ENCODE data around the gene SAMMSON. TPM values are rescaled to one million over a fixed set of nuclear protein-coding genes. Genes with fewer than 3 reads are reported as not detected.

Gene SAMMSON
- total and polyA plus RNA-seq, 9 of the 15 experiments (the other 6 are each of a cell fraction or from before 2014, with no cell fraction given): 0.65 to 4.4 (median 1.9) TPM

DNA sequence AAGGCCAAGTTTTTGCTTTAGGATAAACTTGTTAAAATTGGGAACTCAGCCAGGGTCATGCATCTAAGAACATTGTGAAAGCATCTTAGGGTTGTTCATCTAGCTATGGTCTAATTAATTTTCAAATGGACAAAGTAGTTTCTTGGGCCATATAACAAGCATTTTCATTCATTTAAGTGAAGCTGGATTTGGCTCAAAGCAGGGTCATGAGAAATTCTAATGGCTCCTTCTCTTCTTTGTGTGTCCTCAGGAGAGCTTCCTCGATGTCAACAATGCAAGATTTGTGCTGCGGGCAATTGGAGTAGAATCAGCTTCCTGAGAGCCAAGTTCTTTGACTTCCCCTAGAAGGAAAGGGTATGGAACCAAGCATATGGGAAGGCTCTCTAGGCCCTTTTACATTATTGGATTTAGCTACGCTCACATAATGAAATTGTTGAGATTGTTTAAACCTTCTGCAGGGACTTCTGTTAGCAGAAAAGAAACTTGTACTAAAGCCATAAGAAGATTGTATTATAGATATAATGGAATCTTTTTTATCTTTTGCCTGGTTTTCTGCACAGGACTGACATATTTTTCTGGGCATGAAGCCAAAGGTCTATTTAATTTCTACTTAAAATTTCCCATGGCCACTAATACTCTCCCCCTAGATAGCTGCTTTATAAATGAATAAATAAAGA, 1.8 kb upstream of the SAMMSON start:
- WGBS (ENCODE audit: insufficient coverage, low coverage, missing lambda C conversion rate): 68% methylated on average over 3 of the region's 3 CpGs
- Histone ChIP-seq H3K9ac (ENCODE audit: insufficient read depth in 1 of 2, low read depth in 2 of 2, low read length in 2 of 2) (no peak overlapping the region), H3K4me2 (ENCODE audit: insufficient read depth, low read length) (no peak overlapping the region), H3K36me3 (ENCODE audit: control insufficient read depth, insufficient read depth, low read length) (no peaks in the 10 kb centered on the region), H3K9me3 (replicated peaks; ENCODE audit: control insufficient read depth, insufficient read depth, low read depth, low read length) (no peaks in the 10 kb centered on the region; the same call in 1 of the 2 replicates), H3K27me3 (ENCODE audit: control insufficient read depth in 2 of 2, insufficient read depth in 2 of 2, low read length in 2 of 2) (no peaks in the 10 kb centered on the region), H4K20me1 (replicated peaks; ENCODE audit: control insufficient read depth, insufficient read depth, low read length) (no peaks in the 10 kb centered on the region), H3K79me2 (ENCODE audit: control insufficient read depth, insufficient read depth, low read length) (no peaks in the 10 kb centered on the region), H3K9me1 (ENCODE audit: control insufficient read depth, insufficient read depth, low read length) (no peaks in the 10 kb centered on the region), H3K4me1 (replicated peaks in 1 of 2; ENCODE audit: control insufficient read depth in 2 of 2, insufficient read depth in 2 of 2, low read length in 2 of 2) (peaks cover 5 to 7% of the 10 kb centered on the region in 2 experiments; a peak in 3 of 5 replicates), H3K4me3 (no peak overlapping the region), H2AFZ (ENCODE audit: low read depth, low read length) (no peak overlapping the region), H3K27ac (ENCODE audit: extremely low read depth, low read depth, low read length) (no peak overlapping the region)
- CTCF ChIA-PET (ENCODE audit: low intra/inter-chr PET ratio): no interaction called here
- no peak for DNase-seq (ENCODE audit: extremely low read depth in 1 of 4, low spot score in 3 of 4)
- in situ Hi-C loops (cut with MboI) (no loop called here), intact Hi-C loops (cut with micrococcal nuclease) (no loop called here)
- no peak for ATAC-seq
- no TSS peak for BruUV-seq (replicated peaks)
- TF ChIP-seq, protein P1, sequence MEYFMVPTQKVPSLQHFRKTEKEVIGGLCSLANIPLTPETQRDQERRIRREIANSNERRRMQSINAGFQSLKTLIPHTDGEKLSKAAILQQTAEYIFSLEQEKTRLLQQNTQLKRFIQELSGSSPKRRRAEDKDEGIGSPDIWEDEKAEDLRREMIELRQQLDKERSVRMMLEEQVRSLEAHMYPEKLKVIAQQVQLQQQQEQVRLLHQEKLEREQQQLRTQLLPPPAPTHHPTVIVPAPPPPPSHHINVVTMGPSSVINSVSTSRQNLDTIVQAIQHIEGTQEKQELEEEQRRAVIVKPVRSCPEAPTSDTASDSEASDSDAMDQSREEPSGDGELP (CRISPR knock-in tag; IDR thresholded peaks at IDR 0.05; ENCODE audit: borderline replicate concordance): no peak
- POLR2A ChIA-PET: interaction anchor here (3.3 kb wide), 1 partner anchor 9 kb away, joined by 8 read pairs; no protein-coding TSS in a partner anchor
- FAIRE-seq: no peak

DNA sequence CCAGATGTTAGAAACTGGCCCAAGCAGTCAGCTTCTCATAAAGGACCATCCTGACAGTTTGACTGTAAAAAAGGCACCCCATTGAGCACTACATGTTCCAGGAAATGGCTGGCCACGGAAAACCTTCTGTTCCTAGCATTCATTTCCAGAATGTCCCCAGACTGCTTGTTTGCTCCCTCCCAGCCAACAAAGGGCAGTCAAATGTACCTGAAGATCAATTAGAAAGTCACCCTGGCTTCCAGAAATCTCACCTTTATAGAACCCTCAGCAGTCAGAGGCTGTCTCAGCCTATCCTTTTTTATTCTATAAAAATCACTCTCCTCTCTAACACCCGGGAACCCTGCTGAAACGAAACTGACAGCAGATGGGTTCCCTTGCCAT, 784 bp upstream of the SAMMSON start:
- H2AFZ ChIP-seq (ENCODE audit: low read depth, low read length): peak overlapping the region; percentile 82
- no peaks in the 10 kb centered on the region; the same call in 1 of the 2 replicates for H3K9me3 ChIP-seq (replicated peaks; ENCODE audit: control insufficient read depth, insufficient read depth, low read depth, low read length)
- WGBS (ENCODE audit: insufficient coverage, low coverage, missing lambda C conversion rate): 8% methylated on average over 3 of the region's 3 CpGs
- peak overlapping the region; percentile 85 for H3K4me2 ChIP-seq (ENCODE audit: insufficient read depth, low read length)
- H4K20me1 ChIP-seq (replicated peaks; ENCODE audit: control insufficient read depth, insufficient read depth, low read length): no peaks in the 10 kb centered on the region
- DNase-seq (ENCODE audit: extremely low read depth in 1 of 4, low spot score in 3 of 4) (no peak), ATAC-seq (no peak), FAIRE-seq (no peak)
- intact Hi-C loops (cut with micrococcal nuclease) (no loop called here), in situ Hi-C loops (cut with MboI) (no loop called here)
- no TSS peak for BruUV-seq (replicated peaks)
- CTCF ChIA-PET (ENCODE audit: low intra/inter-chr PET ratio): no interaction called here
- H3K79me2 ChIP-seq (ENCODE audit: control insufficient read depth, insufficient read depth, low read length): no peaks in the 10 kb centered on the region
- no peaks in the 10 kb centered on the region for H3K36me3 ChIP-seq (ENCODE audit: control insufficient read depth, insufficient read depth, low read length)
- H3K27me3 ChIP-seq (ENCODE audit: control insufficient read depth in 2 of 2, insufficient read depth in 2 of 2, low read length in 2 of 2): no peaks in the 10 kb centered on the region
- no peaks in the 10 kb centered on the region for H3K9me1 ChIP-seq (ENCODE audit: control insufficient read depth, insufficient read depth, low read length)
- no peak for TF ChIP-seq MBD2 (IDR thresholded peaks at IDR 0.05; ENCODE audit: borderline replicate concordance, low read depth)
- peak overlapping the region in 1 of 2 experiments; percentile 59; a peak in 1 of 4 replicates for H3K9ac ChIP-seq (ENCODE audit: insufficient read depth in 1 of 2, low read depth in 2 of 2, low read length in 2 of 2)
- H3K4me1 ChIP-seq (replicated peaks in 1 of 2; ENCODE audit: control insufficient read depth in 2 of 2, insufficient read depth in 2 of 2, low read length in 2 of 2): peaks cover under 1 to 5% of the 10 kb centered on the region in 2 experiments; a peak in 3 of 5 replicates
- peak overlapping the region; percentile 53 for H3K4me3 ChIP-seq
- POLR2A ChIA-PET: interaction anchor here (0.7 to 3.3 kb wide), 2 partner anchors 10 to 53 kb away, joined by 4 to 8 read pairs; no protein-coding TSS in a partner anchor
- H3K27ac ChIP-seq (ENCODE audit: extremely low read depth, low read depth, low read length): peak overlapping the region; percentile 70

All from K562 (cell line).